PC-3 (cell line): Measurements from ENCODE around the gene TNRC6C. TPM values are rescaled to one million over a fixed set of nuclear protein-coding genes. Genes with fewer than 3 reads are reported as not detected.

Source experiments
- ATAC-seq: fragments of 200-7000 bp; cut with Tn5 transposase; 2 replicates; pipeline ENCODE4 v1.9.1; 2020; ENCODE audit warnings: mild to moderate bottlenecking, moderate library complexity
- BruUV-seq: library from RNA; stranded (reverse); fragments of 400-500 nt; replicated peaks from 2 replicates; lab custom pipeline; 2021; lab: Mats Ljungman, UMichigan
- CTCF ChIA-PET: fragments of 300-600 bp; sonication (Branson Sonifier 250); formaldehyde crosslinking; loops from one replicate; lab custom pipeline; 2022; ENCODE audit warnings: antibody characterized with exemption; lab: Charles Lee
- POLR2A ChIA-PET: fragments of 300-600 bp; sonication (Branson Sonifier 250); formaldehyde crosslinking; loops from one replicate; lab custom pipeline; 2022; ENCODE audit warnings: antibody characterized with exemption; ENCODE audit not compliant: unreplicated experiment; lab: Charles Lee
- DNase-seq: peaks from one replicate; pipeline ENCODE4 v3.0.0-alpha.2; 2015
- H2AFZ ChIP-seq: fragments of 300-600 bp; sonication (generic); 2 replicates; pipeline ENCODE4 v1.6.0; 2016; ENCODE audit warnings: antibody characterized with exemption, low read length
- H3F3A ChIP-seq: fragments of 300-600 bp; sonication (generic); one replicate; pipeline ENCODE4 v1.6.0; 2017; ENCODE audit warnings: antibody characterized with exemption, low read length, control low read depth, mild to moderate bottlenecking; ENCODE audit not compliant: unreplicated experiment
- H3K27ac ChIP-seq: fragments of 300-600 bp; sonication (generic); 2 replicates; pipeline ENCODE4 v1.5.1; 2016; ENCODE audit warnings: mild to moderate bottlenecking, low read length
- H3K27me3 ChIP-seq: fragments of 300-600 bp; sonication (generic); 2 replicates; pipeline ENCODE4 v1.6.1; 2016; ENCODE audit warnings: low read length, mixed read lengths
- H3K36me3 ChIP-seq: fragments of 300-600 bp; sonication (generic); 2 replicates; pipeline ENCODE4 v1.6.1; 2016; ENCODE audit warnings: low read depth, mixed run types, low read length, mixed read lengths
- H3K4me1 ChIP-seq: fragments of 300-600 bp; sonication (generic); 2 replicates; pipeline ENCODE4 v1.5.1; 2016; ENCODE audit warnings: low read length; ENCODE audit not compliant: insufficient read depth
- H3K4me2 ChIP-seq: fragments of 300-600 bp; sonication (generic); 2 replicates; pipeline ENCODE4 v1.6.0; 2016; ENCODE audit warnings: low read length
- H3K4me3 ChIP-seq: fragments of 300-600 bp; sonication (generic); 2 replicates; pipeline ENCODE4 v1.5.1; 2016; ENCODE audit warnings: mild to moderate bottlenecking, low read length, mixed read lengths
- H3K79me2 ChIP-seq: fragments of 300-600 bp; sonication (generic); 2 replicates; pipeline ENCODE4 v1.6.1; 2017; ENCODE audit warnings: low read length, mixed read lengths
- H3K9ac ChIP-seq: fragments of 300-600 bp; sonication (generic); 2 replicates; pipeline ENCODE4 v1.6.0; 2016; ENCODE audit warnings: mild to moderate bottlenecking, low read length
- H3K9me2 ChIP-seq: fragments of 300-600 bp; sonication (generic); replicated peaks from 2 replicates; pipeline ENCODE4 v1.6.1; 2016; ENCODE audit warnings: mixed run types, low read length, mixed read lengths
- H3K9me3 ChIP-seq: fragments of 300-600 bp; sonication (generic); 2 replicates; pipeline ENCODE4 v1.6.1; 2016; ENCODE audit warnings: low read length, mixed read lengths
- H4K20me1 ChIP-seq: fragments of 300-600 bp; sonication (generic); 2 replicates; pipeline ENCODE4 v1.6.1; 2016; ENCODE audit warnings: low read length, mixed read lengths
- CTCF ChIP-seq: fragments of 300-600 bp; sonication (generic); conservative IDR thresholded peaks from 2 replicates; pipeline ENCODE4 v1.5.1; 2017; ENCODE audit warnings: antibody characterized with exemption, low read depth, mild to moderate bottlenecking, low read length
- EZH2 ChIP-seq: fragments of 300-600 bp; sonication (generic); IDR thresholded peaks from one replicate; pipeline ENCODE4 v1.6.1; 2017; ENCODE audit warnings: antibody characterized with exemption, mild to moderate bottlenecking, low read length; ENCODE audit not compliant: unreplicated experiment
- EZH2phosphoT487 ChIP-seq: fragments of 300-600 bp; sonication (generic); IDR thresholded peaks from 2 replicates; pipeline ENCODE4 v1.6.1; 2018; ENCODE audit warnings: mild to moderate bottlenecking, antibody characterized with exemption, low read length, borderline replicate concordance
- intact Hi-C: fragments of 100-400 bp; cut with micrococcal nuclease; formaldehyde crosslinking; loops from 2 replicates; pipeline ENCODE4 v1.9.0; 2023
- total RNA-seq: library from RNA; depleted of rRNA; stranded (reverse); fragments of >200 nt; gene quantifications from 2 replicates; pipeline ENCODE4 v1.2.3, GENCODE V29; 2014

TNRC6C gene
- total RNA-seq, 1 experiment from 2014 or later, result 5.3 TPM

GRCh38 chr17:78048346-78049292 lies 90.1 kb downstream of the TNRC6C start:
- H3K27ac ChIP-seq, result no peak overlapping the region
- no peak overlapping the region for H3K4me2 ChIP-seq
- H3K4me1 ChIP-seq, result no peaks in the 10 kb centered on the region
- no peaks in the 10 kb centered on the region for H3K9me2 ChIP-seq
- H3K4me3 ChIP-seq, result no peak overlapping the region
- no TSS peak for BruUV-seq
- DNase-seq, result no peak
- H2AFZ ChIP-seq, result no peak overlapping the region
- no peaks in the 10 kb centered on the region for H3K79me2 ChIP-seq
- H3K9ac ChIP-seq, result no peak overlapping the region
- TF ChIP-seq EZH2 (no peak), CTCF (no peak), EZH2phosphoT487 (no peak)
- POLR2A ChIA-PET, result interaction anchor here (0.7 kb wide), 1 partner anchor 137 kb away, joined by 3 read pairs; no protein-coding TSS in a partner anchor
- no peak for ATAC-seq
- no peaks in the 10 kb centered on the region for H4K20me1 ChIP-seq
- CTCF ChIA-PET, result interaction anchor here (0.6 kb wide), 1 partner anchor 960 kb away, joined by 3 read pairs; no protein-coding TSS in a partner anchor
- H3K9me3 ChIP-seq, result no peaks in the 10 kb centered on the region
- intact Hi-C loops, result no loop called here
- no peaks in the 10 kb centered on the region for H3K36me3 ChIP-seq
- no peaks in the 10 kb centered on the region for H3K27me3 ChIP-seq
- H3F3A ChIP-seq, result no peaks in the 10 kb centered on the region

- Histone ChIP-seq H3K9ac (no peak overlapping the region), H3K9me3 (no peaks in the 10 kb centered on the region), H3K27ac (no peak overlapping the region), H3K4me1 (peaks cover 8% of the 10 kb centered on the region), H3K4me2 (no peak overlapping the region), H3K9me2 (no peaks in the 10 kb centered on the region), H2AFZ (no peak overlapping the region), H3K79me2 (no peaks in the 10 kb centered on the region), H3K4me3 (no peak overlapping the region), H3K36me3 (no peaks in the 10 kb centered on the region), H3K27me3 (no peaks in the 10 kb centered on the region), H4K20me1 (peaks cover 4% of the 10 kb centered on the region; the same call in 1 of the 2 replicates), H3F3A (peaks cover 3% of the 10 kb centered on the region)
- TF ChIP-seq EZH2, result no peak
- TF ChIP-seq CTCF, result no peak
- TF ChIP-seq EZH2phosphoT487, result no peak
- ATAC-seq, result no peak
- BruUV-seq, result no TSS peak
- intact Hi-C loops, result no loop called here
- no peak for DNase-seq
- ChIA-PET CTCF (no interaction called here), POLR2A (interaction anchor here (0.8 kb wide), 1 partner anchor 1182 kb away, joined by 5 read pairs; no protein-coding TSS in a partner anchor)
Measured at GRCh38 chr17:78049609-78050008, 91.1 kb downstream of the TNRC6C start.
